Esophagus muscularis mucosa (tissue), 4 donors: ENCODE measurements around the gene TNP2. TPM values are rescaled to one million over a fixed set of nuclear protein-coding genes. Genes with fewer than 3 reads are reported as not detected.
A peak's percentile ranks its signal among the peaks of the same experiment; 100 is the strongest.

Source experiments
- DNase-seq: peaks from one replicate; pipeline ENCODE4 v3.0.0-alpha.2; 2017; ENCODE audit errors: extremely low spot score
- H3K27ac ChIP-seq, 4 donors: fragments of 200-600 bp; sonication (generic); replicated peaks in 1 of 4; 1 replicate in 3 of 4; 2 replicates in 1 of 4; pipeline ENCODE4 v1.5.1; 2016 to 2019; ENCODE audit warnings: mild to moderate bottlenecking in 1 of 4
- H3K27me3 ChIP-seq, 4 donors: fragments of 200-600 bp; sonication (generic); one replicate each; pipeline versions ENCODE4 v1.5.1 to v1.6.0; 2016 to 2019
- H3K36me3 ChIP-seq, 4 donors: fragments of 200-600 bp; sonication (generic); one replicate each; pipeline ENCODE4 v1.5.1; 2016 to 2019
- H3K4me1 ChIP-seq, 4 donors: fragments of 200-600 bp; sonication (generic); one replicate each; pipeline ENCODE4 v1.5.1; 2016 to 2019
- H3K4me3 ChIP-seq, 4 donors: fragments of 200-600 bp; sonication (generic); 1 replicate in 2 of 4; 2 replicates in 2 of 4; pipeline ENCODE4 v1.5.1; 2016 to 2019; ENCODE audit warnings: mild to moderate bottlenecking in 4 of 4, moderate library complexity in 1 of 4
- H3K9me3 ChIP-seq, 4 donors: fragments of 200-600 bp; sonication (generic); 1 replicate in 3 of 4; 2 replicates in 1 of 4; pipeline ENCODE4 v1.5.1; 2016 to 2019
- EP300 ChIP-seq: sonication (generic); formaldehyde crosslinking; IDR thresholded peaks from one replicate; pipeline ENCODE4 v1.6.1; 2017; ENCODE audit warnings: antibody characterized with exemption
- POLR2A ChIP-seq: fragments of 450-650 bp; IDR thresholded peaks from one replicate; pipeline ENCODE4 v1.6.1; 2017; ENCODE audit warnings: antibody characterized with exemption, moderate library complexity, mild to moderate bottlenecking, low read depth
- POLR2AphosphoS5 ChIP-seq, 2 donors: sonication (generic); formaldehyde crosslinking; IDR thresholded peaks; one replicate each; pipeline ENCODE4 v1.6.1; 2017; ENCODE audit warnings: antibody characterized with exemption in 2 of 2
- WGBS: methylation state at CpG from one replicate; pipeline ENCODE4 v1.1.5; 2018; 5-methylcytosine and 5-hydroxymethylcytosine counted together
- intact Hi-C: fragments of 100-400 bp; cut with DNase I; formaldehyde crosslinking; loops from one replicate; pipeline ENCODE4 v1.15.1; 2023
- small RNA-seq, 3 donors: library from RNA; depleted of rRNA; stranded (forward); fragments of <200 nt; gene quantifications; one replicate each; pipeline ENCODE3, GENCODE V24; 2016
- total RNA-seq, 4 donors: library from RNA; depleted of rRNA; stranded (reverse); fragments of >200 nt; gene quantifications; one replicate each; pipeline versions ENCODE4 v1.1.0 to v1.2.1, GENCODE V29; 2016
- TF ChIP-seq, protein P1 (sequence below), 3 experiments: fragments of 200-600 bp in 2 of 3; fragments of 450-650 bp in 1 of 3; sonication (generic) in 2 of 3; IDR thresholded peaks; one replicate each; pipeline ENCODE4 v1.5.1; 2017 to 2019; ENCODE audit warnings: antibody characterized with exemption in 3 of 3, mild to moderate bottlenecking in 2 of 3, moderate library complexity in 1 of 3

TNP2 gene
- total RNA-seq, 4 donors from 2014 or later: not detected

GRCh38 chr16:11219178-11219577, 49.9 kb downstream of the TNP2 start:
- no peak for TF ChIP-seq POLR2A
- no peak for TF ChIP-seq EP300
- TF ChIP-seq POLR2AphosphoS5 (IDR thresholded peaks at IDR 0.05): no peak
- TF ChIP-seq, protein P1, sequence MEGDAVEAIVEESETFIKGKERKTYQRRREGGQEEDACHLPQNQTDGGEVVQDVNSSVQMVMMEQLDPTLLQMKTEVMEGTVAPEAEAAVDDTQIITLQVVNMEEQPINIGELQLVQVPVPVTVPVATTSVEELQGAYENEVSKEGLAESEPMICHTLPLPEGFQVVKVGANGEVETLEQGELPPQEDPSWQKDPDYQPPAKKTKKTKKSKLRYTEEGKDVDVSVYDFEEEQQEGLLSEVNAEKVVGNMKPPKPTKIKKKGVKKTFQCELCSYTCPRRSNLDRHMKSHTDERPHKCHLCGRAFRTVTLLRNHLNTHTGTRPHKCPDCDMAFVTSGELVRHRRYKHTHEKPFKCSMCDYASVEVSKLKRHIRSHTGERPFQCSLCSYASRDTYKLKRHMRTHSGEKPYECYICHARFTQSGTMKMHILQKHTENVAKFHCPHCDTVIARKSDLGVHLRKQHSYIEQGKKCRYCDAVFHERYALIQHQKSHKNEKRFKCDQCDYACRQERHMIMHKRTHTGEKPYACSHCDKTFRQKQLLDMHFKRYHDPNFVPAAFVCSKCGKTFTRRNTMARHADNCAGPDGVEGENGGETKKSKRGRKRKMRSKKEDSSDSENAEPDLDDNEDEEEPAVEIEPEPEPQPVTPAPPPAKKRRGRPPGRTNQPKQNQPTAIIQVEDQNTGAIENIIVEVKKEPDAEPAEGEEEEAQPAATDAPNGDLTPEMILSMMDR (IDR thresholded peaks at IDR 0.05): no peak
- H3K27me3 ChIP-seq: no peaks in the 10 kb centered on the region
- H3K36me3 ChIP-seq: no peaks in the 10 kb centered on the region
- peaks cover 0 to 10% (median 5%) of the 10 kb centered on the region in 4 donors for H3K4me1 ChIP-seq
- no peak overlapping the region for H3K4me3 ChIP-seq
- intact Hi-C loops: no loop called here
- 85% methylated on average over 4 of the region's 4 CpGs for WGBS
- no peak for DNase-seq
- H3K27ac ChIP-seq: no peak overlapping the region
- H3K9me3 ChIP-seq: peaks cover 0 to 32% (median 27%) of the 10 kb centered on the region in 4 donors

DNA sequence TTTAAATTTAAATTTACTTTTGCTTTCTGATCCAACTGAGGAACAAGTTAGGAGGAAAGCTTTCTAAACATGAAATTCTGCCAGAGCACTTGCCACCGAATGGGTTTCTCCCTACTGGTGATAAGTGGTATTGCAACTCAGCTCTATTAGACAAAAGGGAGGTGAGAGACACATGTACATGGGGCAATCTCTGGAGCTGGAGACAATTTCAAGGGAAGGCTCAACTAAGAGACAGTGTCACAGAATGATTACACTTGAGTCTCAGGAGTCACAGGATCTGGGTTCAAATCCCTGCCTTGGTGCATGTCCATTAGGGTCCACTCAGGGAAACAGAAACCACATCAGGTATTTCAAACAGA, 50.5 kb downstream of the TNP2 start:
- Histone ChIP-seq H3K27ac (no peak overlapping the region), H3K36me3 (no peaks in the 10 kb centered on the region), H3K27me3 (peaks cover 0 to 1% (median 0%) of the 10 kb centered on the region in 4 donors), H3K4me3 (no peak overlapping the region), H3K4me1 (peaks cover 0 to 4% (median 0%) of the 10 kb centered on the region in 4 donors), H3K9me3 (peaks cover 0 to 32% (median 27%) of the 10 kb centered on the region in 4 donors)
- intact Hi-C loops: no loop called here
- DNase-seq: no peak
- WGBS: 73% methylated on average over 1 of the region's 1 CpG
- TF ChIP-seq POLR2A (no peak), POLR2AphosphoS5 (IDR thresholded peaks at IDR 0.05) (no peak), EP300 (no peak)
- TF ChIP-seq, protein P1 (IDR thresholded peaks at IDR 0.05): peak in 1 of 3 experiments; percentile 39

Small RNA genes lying within 50 kb of the gene (small RNA-seq; reads per million reads assigned to genes)
- gene MIR548H2 (0 reads per million in 3 donors), gene RF00019 (0 reads per million in 3 donors), gene RF00554 (0 reads per million in 3 donors)

Other genes with a start within 250 kb of the TNP2 start
- 10 to 100 TPM in 1 of 4 donors, 1 to 10 TPM in 3; 3.8 to 11.1 (median 6.1) TPM for gene SOCS1, start 13.1 kb downstream of the TNP2 start, total RNA-seq
- not detected for gene PRM3, start 4.3 kb upstream of the TNP2 start, total RNA-seq
- gene PRM2, start 7.2 kb upstream of the TNP2 start, total RNA-seq: not detected
- gene PRM1, start 12.0 kb upstream of the TNP2 start, total RNA-seq: not detected
- gene RMI2, start 76.1 kb upstream of the TNP2 start, total RNA-seq: 1 to 10 TPM in 1 of 4 donors, under 1 TPM in 2, not detected in 1; 0.29 to 1.7 (median 0.33) TPM